Keratinocyte (primary cell): ENCODE data around the gene QSOX2. TPM values are rescaled to one million over a fixed set of nuclear protein-coding genes. Genes with fewer than 3 reads are reported as not detected.

Experiments
- DNase-seq: peaks from one replicate; pipeline ENCODE4 v3.0.0-alpha.2; 2011; ENCODE audit warnings: low read depth, missing footprints, low spot score
- FAIRE-seq: peaks from 2 replicates; lab custom pipeline; 2011; peaks lifted over from hg19 to GRCh38; lab: Jason Lieb, UNC
- H2AFZ ChIP-seq: 2 replicates; pipeline ENCODE4 v1.6.0; 2012; ENCODE audit warnings: low read length, control low read depth, inconsistent platforms; ENCODE audit not compliant: control insufficient read depth
- H3K27ac ChIP-seq: 2 replicates; pipeline ENCODE4 v1.5.1; 2011; ENCODE audit warnings: low read length; ENCODE audit not compliant: control insufficient read depth, insufficient read depth
- H3K27me3 ChIP-seq: 3 replicates; pipeline ENCODE4 v1.6.0; 2011; ENCODE audit warnings: low read length; ENCODE audit not compliant: control insufficient read depth, insufficient read depth; ENCODE audit errors: extremely low read depth
- H3K36me3 ChIP-seq, 2 experiments: 2 replicates in 1 of 2; 3 replicates in 1 of 2; pipeline ENCODE4 v1.5.1; 2011; ENCODE audit warnings: low read length in 2 of 2, mild to moderate bottlenecking in 1 of 2; ENCODE audit not compliant: control insufficient read depth in 2 of 2, insufficient read depth in 2 of 2; ENCODE audit errors: extremely low read depth in 1 of 2
- H3K4me1 ChIP-seq: 3 replicates; pipeline ENCODE4 v1.5.1; 2011; ENCODE audit warnings: low read length; ENCODE audit not compliant: control insufficient read depth, insufficient read depth; ENCODE audit errors: extremely low read depth
- H3K4me2 ChIP-seq: 3 replicates; pipeline ENCODE4 v1.6.0; 2011; ENCODE audit warnings: low read depth, low read length; ENCODE audit not compliant: control insufficient read depth, insufficient read depth; ENCODE audit errors: extremely low read depth
- H3K4me3 ChIP-seq, 3 experiments: fragments of 200-600 bp in 1 of 3; sonication (generic) in 1 of 3; 2 replicates in 2 of 3; 3 replicates in 1 of 3; pipeline ENCODE4 v1.5.1; 2011 to 2016; ENCODE audit warnings: low read length in 3 of 3, mild to moderate bottlenecking in 3 of 3, control low read depth in 2 of 3, inconsistent platforms in 1 of 3, low read depth in 1 of 3, mixed read lengths in 1 of 3, mixed run types in 1 of 3, moderate library complexity in 1 of 3; ENCODE audit not compliant: control insufficient read depth in 2 of 3, insufficient read depth in 2 of 3; ENCODE audit errors: extremely low read depth in 1 of 3
- H3K79me2 ChIP-seq: 2 replicates; pipeline ENCODE4 v1.6.0; 2012; ENCODE audit warnings: low read length; ENCODE audit not compliant: control insufficient read depth, insufficient read depth
- H3K9ac ChIP-seq: 3 replicates; pipeline ENCODE4 v1.6.0; 2011; ENCODE audit warnings: low read length; ENCODE audit not compliant: control insufficient read depth, insufficient read depth; ENCODE audit errors: extremely low read depth
- H3K9me1 ChIP-seq: 3 replicates; pipeline ENCODE4 v1.6.0; 2011; ENCODE audit warnings: low read length; ENCODE audit not compliant: control insufficient read depth, insufficient read depth; ENCODE audit errors: extremely low read depth
- H3K9me3 ChIP-seq: 2 replicates; pipeline ENCODE4 v1.5.1; 2012; ENCODE audit warnings: low read depth, low read length; ENCODE audit not compliant: control insufficient read depth
- H4K20me1 ChIP-seq: 3 replicates; pipeline ENCODE4 v1.6.0; 2011; ENCODE audit warnings: low read length; ENCODE audit not compliant: control insufficient read depth, insufficient read depth; ENCODE audit errors: extremely low read depth
- EZH2 ChIP-seq: IDR thresholded peaks from one replicate; pipeline ENCODE4 v1.6.1; 2012; ENCODE audit warnings: inconsistent platforms, mild to moderate bottlenecking, low read length, moderate library complexity
- dilution Hi-C: fragments of 300-500 bp; cut with MboI; formaldehyde crosslinking; loops from one replicate; pipeline ENCODE4 v1.7.0; 2020; ENCODE audit warnings: low sequenced_read_pairs; ENCODE audit not compliant: extremely low pct_ligation_motif_present
- polyA plus RNA-seq, 5 experiments: library from polyadenylated mRNA; depleted of rRNA in 3 of 5; stranded (reverse) in 3 of 5; stranded (forward) in 1 of 5; unstranded in 1 of 5; fragments of >200 nt; gene quantifications; 1 replicate in 1 of 5; 2 replicates in 3 of 5; 3 replicates in 1 of 5; pipeline versions ENCODE4 v1.2.1 to v1.2.3, GENCODE V29; 2011 to 2012; ENCODE audit warnings: missing spikeins in 2 of 5, low read depth in 1 of 5, low replicate concordance in 1 of 5
- TF ChIP-seq, protein P1 (sequence below), 3 experiments: IDR thresholded peaks in 1 of 3; conservative IDR thresholded peaks in 1 of 3; optimal IDR thresholded peaks in 1 of 3; 2 replicates in 2 of 3; 3 replicates in 1 of 3; pipeline versions ENCODE3 to v1.5.1; 2011; ENCODE audit warnings: low read length in 3 of 3, mild to moderate bottlenecking in 3 of 3, moderate library complexity in 2 of 3, control low read depth in 1 of 3, inconsistent platforms in 1 of 3; ENCODE audit not compliant: insufficient read depth in 2 of 3; ENCODE audit errors: extremely low read depth in 1 of 3

Gene QSOX2
- polyA plus RNA-seq, 1 donor (not counting 4 experiments of a cell fraction or from before 2014, with no cell fraction given): 11.9 TPM

DNA sequence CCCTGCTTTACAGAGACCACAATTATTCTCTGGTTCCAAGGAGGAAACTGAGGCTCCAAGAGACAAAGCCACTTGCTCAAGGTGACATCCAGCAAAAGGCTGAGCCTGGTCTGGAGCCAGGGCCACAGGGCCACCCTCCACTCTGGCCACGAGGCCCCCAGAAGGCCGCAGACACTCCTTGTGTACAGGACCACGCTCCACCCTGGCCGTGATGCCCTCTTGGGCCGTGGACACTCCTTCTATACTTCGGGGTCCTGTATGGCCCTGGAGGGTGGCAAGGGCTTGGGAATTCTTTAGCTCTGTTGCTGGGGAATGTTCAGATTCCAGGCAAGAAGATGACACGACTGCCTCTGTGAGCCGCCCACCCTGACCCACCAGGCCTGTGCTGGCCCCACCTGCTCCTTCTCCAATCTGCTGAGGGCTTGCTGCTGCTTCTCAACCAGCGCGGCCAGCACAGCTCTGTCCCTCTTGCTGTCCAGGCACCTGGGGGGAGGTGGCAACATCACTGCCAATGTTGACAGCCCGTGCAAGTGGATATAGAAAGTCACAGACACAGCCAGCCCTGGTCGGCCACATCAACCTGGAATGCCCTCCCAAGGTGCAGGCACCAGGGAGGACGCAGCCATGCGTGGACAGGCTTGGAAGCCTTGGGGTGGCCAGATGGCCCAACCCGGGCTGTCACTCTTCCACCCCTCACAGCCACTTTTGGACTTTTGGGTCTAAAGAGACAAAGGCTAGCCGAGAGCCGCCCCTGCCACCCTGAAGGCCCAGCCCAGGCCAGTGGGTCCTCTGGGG is 20.1 kb upstream of the QSOX2 start:
- Histone ChIP-seq H3K4me2 (no peak overlapping the region), H4K20me1 (no peaks in the 10 kb centered on the region), H3K79me2 (no peaks in the 10 kb centered on the region), H3K9me3 (no peaks in the 10 kb centered on the region), H3K9me1 (no peaks in the 10 kb centered on the region), H3K4me3 (no peak overlapping the region), H3K9ac (no peak overlapping the region), H3K36me3 (no peaks in the 10 kb centered on the region), H3K27ac (no peak overlapping the region), H3K27me3 (peaks cover 18% of the 10 kb centered on the region), H2AFZ (no peak overlapping the region), H3K4me1 (peaks cover 5% of the 10 kb centered on the region)
- DNase-seq: no peak
- dilution Hi-C loops: no loop called here
- FAIRE-seq: no peak
- TF ChIP-seq, protein P1, sequence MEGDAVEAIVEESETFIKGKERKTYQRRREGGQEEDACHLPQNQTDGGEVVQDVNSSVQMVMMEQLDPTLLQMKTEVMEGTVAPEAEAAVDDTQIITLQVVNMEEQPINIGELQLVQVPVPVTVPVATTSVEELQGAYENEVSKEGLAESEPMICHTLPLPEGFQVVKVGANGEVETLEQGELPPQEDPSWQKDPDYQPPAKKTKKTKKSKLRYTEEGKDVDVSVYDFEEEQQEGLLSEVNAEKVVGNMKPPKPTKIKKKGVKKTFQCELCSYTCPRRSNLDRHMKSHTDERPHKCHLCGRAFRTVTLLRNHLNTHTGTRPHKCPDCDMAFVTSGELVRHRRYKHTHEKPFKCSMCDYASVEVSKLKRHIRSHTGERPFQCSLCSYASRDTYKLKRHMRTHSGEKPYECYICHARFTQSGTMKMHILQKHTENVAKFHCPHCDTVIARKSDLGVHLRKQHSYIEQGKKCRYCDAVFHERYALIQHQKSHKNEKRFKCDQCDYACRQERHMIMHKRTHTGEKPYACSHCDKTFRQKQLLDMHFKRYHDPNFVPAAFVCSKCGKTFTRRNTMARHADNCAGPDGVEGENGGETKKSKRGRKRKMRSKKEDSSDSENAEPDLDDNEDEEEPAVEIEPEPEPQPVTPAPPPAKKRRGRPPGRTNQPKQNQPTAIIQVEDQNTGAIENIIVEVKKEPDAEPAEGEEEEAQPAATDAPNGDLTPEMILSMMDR (optimal IDR thresholded peaks at IDR 0.05 in 1 of 3, IDR thresholded peaks at IDR 0.05 in 1 of 3, conservative IDR thresholded peaks at IDR 0.05 in 1 of 3; ENCODE audit: extremely low read depth in 1 of 3, insufficient read depth in 2 of 3, low read length in 3 of 3): no peak
- no peak for TF ChIP-seq EZH2

DNA sequence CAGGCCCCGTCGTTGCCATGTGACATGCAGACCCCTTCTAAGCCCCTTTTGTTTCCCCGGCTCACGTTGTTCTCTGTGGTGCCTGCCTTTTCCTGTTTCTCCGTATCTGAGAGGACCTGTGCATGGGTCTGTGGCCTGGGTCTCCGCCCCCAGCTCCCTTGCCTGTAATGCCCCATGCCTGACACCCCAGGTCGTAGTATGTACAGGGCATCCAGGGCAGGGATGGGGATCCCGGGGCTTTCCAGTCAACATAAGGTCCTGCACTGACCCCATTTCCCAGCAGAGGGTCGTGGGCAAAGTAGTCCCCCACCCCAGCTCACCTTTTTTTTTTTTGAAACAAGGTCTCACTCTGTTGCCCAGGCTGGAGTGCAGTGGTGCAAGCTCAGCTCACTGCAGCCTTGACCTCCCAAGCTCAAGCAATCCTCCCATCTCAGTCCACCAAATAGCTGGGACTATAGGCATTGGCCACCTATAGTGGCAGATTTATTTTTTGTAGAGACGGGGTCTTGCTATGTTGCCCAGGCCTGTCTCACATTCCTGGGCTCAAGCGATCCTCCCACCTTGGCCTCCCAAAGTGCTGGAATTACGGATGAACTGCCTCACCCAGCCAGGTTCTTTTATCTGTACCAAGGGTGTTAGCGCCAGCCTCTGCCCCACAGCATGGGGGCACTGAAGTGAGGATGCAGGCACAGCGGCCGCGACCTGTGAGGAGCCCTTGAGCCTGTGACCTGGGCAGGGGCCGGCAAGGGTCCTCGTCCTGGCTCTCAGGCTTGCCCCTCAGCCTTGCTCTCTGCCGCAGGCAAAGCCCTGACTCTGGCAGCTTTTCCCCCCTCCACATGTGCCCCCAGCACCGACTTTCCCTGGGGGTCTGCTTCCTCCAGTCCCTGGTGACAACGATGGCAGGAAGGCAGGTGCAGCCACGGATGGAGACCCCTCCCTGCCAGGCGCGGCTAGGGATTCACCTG is 19.1 kb upstream of the QSOX2 start:
- TF ChIP-seq, protein P1 (optimal IDR thresholded peaks at IDR 0.05 in 1 of 3, IDR thresholded peaks at IDR 0.05 in 1 of 3, conservative IDR thresholded peaks at IDR 0.05 in 1 of 3; ENCODE audit: extremely low read depth in 1 of 3, insufficient read depth in 2 of 3, low read length in 3 of 3): no peak
- TF ChIP-seq EZH2: no peak
- Histone ChIP-seq H3K4me1 (peaks cover 5% of the 10 kb centered on the region), H2AFZ (no peak overlapping the region), H3K79me2 (no peaks in the 10 kb centered on the region), H3K36me3 (no peaks in the 10 kb centered on the region), H3K27me3 (peaks cover 28% of the 10 kb centered on the region), H4K20me1 (no peaks in the 10 kb centered on the region), H3K9me1 (no peaks in the 10 kb centered on the region), H3K9ac (no peak overlapping the region), H3K9me3 (no peaks in the 10 kb centered on the region), H3K4me3 (no peak overlapping the region), H3K27ac (no peak overlapping the region), H3K4me2 (no peak overlapping the region)
- DNase-seq (no peak), FAIRE-seq (no peak)
- dilution Hi-C loops: no loop called here
